Measurements from ENCODE around the gene POMGNT1. TPM values are rescaled to one million over a fixed set of nuclear protein-coding genes. Genes with fewer than 3 reads are reported as not detected.

Gene POMGNT1
- total and polyA plus RNA-seq, 10 of the 15 experiments (the other 5 are each of a cell fraction or from before 2014, with no cell fraction given) = 8.6 to 35.2 (median 29.5) TPM

DNA sequence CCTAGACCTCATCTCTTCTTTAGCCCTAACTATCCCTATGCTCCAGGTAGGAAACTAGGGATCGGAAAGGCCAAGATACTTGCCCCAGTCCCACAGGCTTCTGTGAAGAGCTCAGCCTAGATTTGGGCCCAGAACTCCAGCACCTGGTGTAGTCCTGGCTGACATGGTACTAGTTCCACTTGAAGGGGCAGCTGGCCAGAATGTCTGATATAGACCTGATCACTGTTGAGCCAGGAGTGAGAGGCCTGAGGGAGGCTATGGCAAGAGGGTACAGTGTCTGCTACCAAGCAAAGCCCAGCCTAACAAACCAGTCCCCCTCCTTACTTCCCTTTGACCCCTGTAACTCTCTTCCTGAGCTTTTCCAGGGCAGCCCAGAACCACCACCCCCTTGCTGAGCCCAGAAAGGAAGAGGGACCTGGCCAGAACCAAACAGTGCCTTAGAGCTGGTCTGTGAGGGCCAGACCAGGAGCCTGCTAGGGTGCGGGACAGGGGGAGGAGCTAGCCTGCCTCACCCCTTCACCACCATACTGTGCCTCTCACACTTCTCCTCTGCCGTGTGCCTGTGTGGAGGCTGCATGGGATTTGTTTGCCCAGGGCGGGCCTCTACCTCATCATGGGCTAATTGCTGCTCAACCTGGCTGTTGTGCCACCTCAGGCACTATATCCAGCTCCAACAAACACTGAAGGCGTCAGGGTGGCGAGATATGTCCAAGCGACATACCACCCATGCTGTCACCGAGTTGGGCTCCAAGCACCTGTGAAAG lies 10.9 kb downstream of the POMGNT1 start:
- no TSS peak for BruUV-seq (replicated peaks)
- RAD21 ChIA-PET (ENCODE audit: unreplicated experiment) = no interaction called here
- SMC1A ChIA-PET (ENCODE audit: uncharacterized antibody, unreplicated experiment) = interaction anchor here (1.5 kb wide), 1 partner anchor 36 kb away, joined by 8 read pairs; no protein-coding TSS in a partner anchor
- 99% methylated on average over 8 of the region's 8 CpGs for WGBS (ENCODE audit: insufficient coverage, insufficient replicate concordance, low lambda C conversion rate, missing lambda C conversion rate)
- no peaks in the 10 kb centered on the region for H4K20me1 ChIP-seq (ENCODE audit: control insufficient read depth, insufficient read depth)
- CTCF ChIA-PET = interaction anchor here (1.1 to 8.8 kb wide), 2 partner anchors 38 to 60 kb away, joined by 3 to 108 read pairs; no protein-coding TSS in a partner anchor
- no peak overlapping the region for H3K27ac ChIP-seq (ENCODE audit: control insufficient read depth, insufficient read depth)
- intact Hi-C loops (cut with micrococcal nuclease; ENCODE audit: unreplicated experiment) (loop anchor here (10.0 kb wide), 1 partner anchor 502 kb away; the partner anchor contains the start of genes GPBP1L1 and TMEM69), in situ Hi-C loops (cut with MboI) (no loop called here)
- no peak overlapping the region for H2AFZ ChIP-seq (ENCODE audit: control insufficient read depth, low read depth, low read length)
- ATAC-seq (no peak), FAIRE-seq (no peak), DNase-seq (ENCODE audit: low read depth, low spot score) (no peak)
- peaks cover 21% of the 10 kb centered on the region for H3K4me1 ChIP-seq (ENCODE audit: control insufficient read depth, insufficient read depth, low read length)
- no peak overlapping the region for H3K4me2 ChIP-seq (ENCODE audit: control insufficient read depth, insufficient read depth)
- no peaks in the 10 kb centered on the region for H3K9me3 ChIP-seq (replicated peaks; ENCODE audit: control insufficient read depth, insufficient read depth, low read length)
- POLR2A ChIA-PET = interaction anchor here (1.5 to 1.8 kb wide), 2 partner anchors 13 to 62 kb away, joined by 3 to 7 read pairs; no protein-coding TSS in a partner anchor
- TF ChIP-seq POU2F2 (IDR thresholded peaks at IDR 0.05; ENCODE audit: borderline replicate concordance, low read depth, low read length) = no peak
- peaks cover 3 to 5% of the 10 kb centered on the region in 2 experiments; a peak in 3 of 4 replicates for H3K36me3 ChIP-seq (ENCODE audit: control insufficient read depth in 2 of 2, insufficient read depth in 2 of 2, low read length in 1 of 2)
- no peaks in the 10 kb centered on the region for H3K79me2 ChIP-seq (ENCODE audit: control insufficient read depth, insufficient read depth, low read length)
- H3K4me3 ChIP-seq = no peak overlapping the region
- no peaks in the 10 kb centered on the region for H3K27me3 ChIP-seq (replicated peaks in 1 of 2; ENCODE audit: control insufficient read depth in 2 of 2, insufficient read depth in 2 of 2, low read length in 1 of 2)
- H3K9ac ChIP-seq (ENCODE audit: control insufficient read depth, insufficient read depth, low read length) = no peak overlapping the region

DNA sequence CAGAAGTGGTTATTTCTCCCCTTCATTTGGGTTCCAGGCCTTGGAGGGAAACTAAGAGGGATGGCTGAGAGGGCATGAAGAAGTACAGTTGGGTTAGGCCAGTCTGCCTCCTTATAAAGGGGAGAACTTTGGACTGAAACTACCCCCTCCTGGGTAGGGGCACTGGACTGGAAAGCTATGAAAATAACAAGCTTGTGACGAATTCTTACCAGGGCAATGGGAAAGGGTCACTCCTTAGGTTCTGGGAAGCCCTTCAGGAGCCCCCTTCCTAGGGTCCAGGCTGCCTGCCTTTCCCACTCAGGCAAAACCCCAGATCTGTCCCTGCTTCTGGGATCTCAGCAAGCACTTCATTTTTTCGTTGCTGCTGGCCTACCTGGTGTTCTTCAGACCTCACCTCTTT lies 12.2 kb downstream of the POMGNT1 start:
- FAIRE-seq = no peak
- in situ Hi-C loops (cut with MboI) = no loop called here
- Histone ChIP-seq H3K4me3 (no peak overlapping the region), H3K4me1 (ENCODE audit: control insufficient read depth, insufficient read depth, low read length) (peaks cover 24% of the 10 kb centered on the region), H3K27ac (ENCODE audit: control insufficient read depth, insufficient read depth) (no peak overlapping the region), H3K36me3 (ENCODE audit: control insufficient read depth in 2 of 2, insufficient read depth in 2 of 2, low read length in 1 of 2) (no peaks in the 10 kb centered on the region), H3K9ac (ENCODE audit: control insufficient read depth, insufficient read depth, low read length) (no peak overlapping the region), H4K20me1 (ENCODE audit: control insufficient read depth, insufficient read depth) (no peaks in the 10 kb centered on the region), H3K27me3 (replicated peaks in 1 of 2; ENCODE audit: control insufficient read depth in 2 of 2, insufficient read depth in 2 of 2, low read length in 1 of 2) (no peaks in the 10 kb centered on the region), H3K79me2 (ENCODE audit: control insufficient read depth, insufficient read depth, low read length) (no peaks in the 10 kb centered on the region), H3K9me3 (replicated peaks; ENCODE audit: control insufficient read depth, insufficient read depth, low read length) (no peaks in the 10 kb centered on the region), H2AFZ (ENCODE audit: control insufficient read depth, low read depth, low read length) (no peak overlapping the region), H3K4me2 (ENCODE audit: control insufficient read depth, insufficient read depth) (no peak overlapping the region)
- POLR2A ChIA-PET = interaction anchor here (0.6 to 1.8 kb wide), 3 partner anchors 14 to 267 kb away, joined by 3 to 7 read pairs (median 3); no protein-coding TSS in a partner anchor
- CTCF ChIA-PET = interaction anchor here (8.8 kb wide), 1 partner anchor 39 kb away, joined by 108 read pairs; no protein-coding TSS in a partner anchor
- intact Hi-C loops (cut with micrococcal nuclease; ENCODE audit: unreplicated experiment) = loop anchor here (10.0 kb wide), 1 partner anchor 501 kb away; the partner anchor contains the start of genes GPBP1L1 and TMEM69
- WGBS (ENCODE audit: insufficient coverage, insufficient replicate concordance, low lambda C conversion rate, missing lambda C conversion rate) = 68% methylated on average over 2 of the region's 2 CpGs
- SMC1A ChIA-PET (ENCODE audit: uncharacterized antibody, unreplicated experiment) = no interaction called here
- TF ChIP-seq, protein P1, sequence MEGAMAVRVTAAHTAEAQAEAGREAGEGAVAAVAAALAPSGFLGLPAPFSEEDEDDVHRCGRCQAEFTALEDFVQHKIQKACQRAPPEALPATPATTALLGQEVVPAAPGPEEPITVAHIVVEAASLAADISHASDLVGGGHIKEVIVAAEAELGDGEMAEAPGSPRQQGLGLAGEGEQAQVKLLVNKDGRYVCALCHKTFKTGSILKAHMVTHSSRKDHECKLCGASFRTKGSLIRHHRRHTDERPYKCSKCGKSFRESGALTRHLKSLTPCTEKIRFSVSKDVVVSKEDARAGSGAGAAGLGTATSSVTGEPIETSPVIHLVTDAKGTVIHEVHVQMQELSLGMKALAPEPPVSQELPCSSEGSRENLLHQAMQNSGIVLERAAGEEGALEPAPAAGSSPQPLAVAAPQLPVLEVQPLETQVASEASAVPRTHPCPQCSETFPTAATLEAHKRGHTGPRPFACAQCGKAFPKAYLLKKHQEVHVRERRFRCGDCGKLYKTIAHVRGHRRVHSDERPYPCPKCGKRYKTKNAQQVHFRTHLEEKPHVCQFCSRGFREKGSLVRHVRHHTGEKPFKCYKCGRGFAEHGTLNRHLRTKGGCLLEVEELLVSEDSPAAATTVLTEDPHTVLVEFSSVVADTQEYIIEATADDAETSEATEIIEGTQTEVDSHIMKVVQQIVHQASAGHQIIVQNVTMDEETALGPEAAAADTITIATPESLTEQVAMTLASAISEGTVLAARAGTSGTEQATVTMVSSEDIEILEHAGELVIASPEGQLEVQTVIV (IDR thresholded peaks at IDR 0.05; ENCODE audit: borderline replicate concordance, partially characterized antibody) = no peak
- TF ChIP-seq NBN (IDR thresholded peaks at IDR 0.05) (no peak), BACH1 (IDR thresholded peaks at IDR 0.05; ENCODE audit: borderline replicate concordance) (no peak), ATF7 (IDR thresholded peaks at IDR 0.05; ENCODE audit: low read depth) (no peak)
- TF ChIP-seq, protein P2, sequence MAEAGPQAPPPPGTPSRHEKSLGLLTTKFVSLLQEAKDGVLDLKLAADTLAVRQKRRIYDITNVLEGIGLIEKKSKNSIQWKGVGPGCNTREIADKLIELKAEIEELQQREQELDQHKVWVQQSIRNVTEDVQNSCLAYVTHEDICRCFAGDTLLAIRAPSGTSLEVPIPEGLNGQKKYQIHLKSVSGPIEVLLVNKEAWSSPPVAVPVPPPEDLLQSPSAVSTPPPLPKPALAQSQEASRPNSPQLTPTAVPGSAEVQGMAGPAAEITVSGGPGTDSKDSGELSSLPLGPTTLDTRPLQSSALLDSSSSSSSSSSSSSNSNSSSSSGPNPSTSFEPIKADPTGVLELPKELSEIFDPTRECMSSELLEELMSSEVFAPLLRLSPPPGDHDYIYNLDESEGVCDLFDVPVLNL (IDR thresholded peaks at IDR 0.05; ENCODE audit: low read depth, low read length) = no peak
- DNase-seq (ENCODE audit: low read depth, low spot score) = no peak
- RAD21 ChIA-PET (ENCODE audit: unreplicated experiment) = interaction anchor here (1.0 kb wide), 1 partner anchor 150 kb away, joined by 3 read pairs; no protein-coding TSS in a partner anchor
- no TSS peak for BruUV-seq (replicated peaks)
- no peak for ATAC-seq
